NCI-H1417 treated with DMSO at 0.1 percent for 48 hours (cell line): ENCODE results near the gene OGDHL.
"Not testable (repeated sequence)": the region's sequence is repeated elsewhere in the genome, so short reads cannot be mapped to it uniquely, and the experiment has no call there.

Source experiments
- DNase-seq: peaks from one replicate; lab custom pipeline; 2025; lab: John Stamatoyannopoulos, UW

The OGDHL gene

DNA sequence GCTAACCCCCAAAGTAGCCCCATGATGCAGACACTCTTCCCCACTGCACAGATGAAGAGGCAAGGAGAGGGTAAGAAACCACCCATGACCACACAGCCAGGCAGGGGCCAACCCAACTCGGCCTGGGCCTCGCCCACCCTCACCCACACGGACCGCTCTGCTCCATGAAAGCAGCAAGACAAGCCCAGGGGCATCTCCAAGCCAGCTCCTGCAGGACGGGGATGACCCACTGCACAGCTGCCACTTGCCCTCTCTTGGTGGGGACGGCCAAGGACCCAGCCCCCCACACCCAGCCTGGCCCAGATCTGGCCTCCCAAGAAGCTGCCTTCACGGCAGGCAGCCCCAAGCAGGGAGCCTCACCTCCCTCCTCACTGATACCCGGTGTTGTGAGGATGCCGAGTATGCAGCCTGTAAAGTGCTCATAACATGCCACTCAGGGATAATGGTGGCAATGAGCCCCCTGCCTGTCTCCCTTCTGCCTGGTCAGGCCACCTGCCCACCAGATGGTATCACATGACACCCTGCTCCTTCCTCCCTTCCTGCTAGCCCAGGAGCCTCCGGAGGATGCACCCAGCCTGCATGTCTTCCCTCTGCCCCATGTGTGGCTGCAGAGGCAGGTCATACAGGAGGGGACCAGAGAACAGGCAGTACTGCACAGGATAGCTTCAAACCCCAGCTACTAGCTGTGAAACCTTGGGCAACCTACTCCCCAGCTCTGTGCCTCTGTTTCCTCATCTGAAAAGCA, 23.3 kb downstream of the OGDHL start:
- no peak for DNase-seq

DNA sequence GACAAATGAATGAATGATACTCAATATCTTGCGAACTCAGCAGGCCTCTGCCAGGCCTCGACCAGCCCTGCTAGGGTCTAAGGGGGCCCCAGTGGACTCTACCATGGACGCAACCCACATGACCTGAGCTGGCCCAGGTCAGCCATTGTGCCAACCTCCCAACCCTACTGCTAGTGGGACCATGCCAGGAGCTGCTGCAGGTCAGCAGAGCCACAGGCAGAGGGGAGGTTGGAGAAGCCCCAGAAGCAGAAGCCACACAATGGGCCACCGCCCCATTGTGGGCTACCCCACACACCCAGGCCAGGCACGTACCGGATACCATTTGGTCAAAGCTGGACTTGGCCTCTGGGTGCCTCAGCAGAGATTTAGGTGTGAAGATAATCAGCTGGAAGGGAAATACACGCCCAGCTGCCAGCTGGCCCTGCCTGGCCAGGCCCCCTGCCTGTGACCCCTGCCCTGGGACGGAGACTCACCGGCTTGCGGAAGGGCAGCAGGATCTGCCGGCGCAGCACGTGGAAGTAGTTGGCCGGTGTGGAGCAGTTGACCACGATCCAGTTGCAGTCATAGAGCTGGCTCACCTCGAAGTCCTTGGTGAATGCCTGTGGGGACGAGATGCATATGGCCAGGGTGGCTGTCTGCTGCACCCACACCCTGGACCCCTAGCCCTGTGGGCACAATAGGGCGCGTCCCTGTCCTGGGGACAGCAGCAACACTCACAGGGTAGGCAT, 24.5 kb downstream of the OGDHL start:
- no peak for DNase-seq

DNA sequence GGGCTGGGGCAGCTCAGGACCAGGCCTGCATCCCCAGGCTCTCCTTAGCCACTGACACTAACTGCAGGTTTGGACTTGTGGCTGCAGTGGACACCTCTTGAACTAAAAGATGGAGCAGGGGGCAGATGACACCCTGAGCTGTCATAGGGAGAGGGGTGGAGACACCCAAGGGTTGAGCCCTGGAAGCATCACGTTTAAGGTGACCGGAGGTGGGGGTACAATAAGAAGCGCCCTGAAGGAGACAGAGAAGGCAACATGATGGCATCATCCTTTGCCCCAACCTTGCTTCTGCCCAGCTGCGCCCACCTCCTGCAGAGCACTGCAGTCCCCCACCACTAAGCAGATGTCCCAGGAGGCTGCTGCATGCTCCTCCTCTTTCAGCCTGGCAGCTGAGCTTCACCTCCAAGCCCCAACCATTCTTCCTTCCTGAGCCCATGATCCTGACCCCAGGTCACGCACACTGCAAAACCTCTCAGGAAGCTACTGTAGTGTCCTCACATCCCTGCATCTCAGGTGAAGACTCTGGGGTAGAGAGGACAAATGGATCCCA, 25.5 kb downstream of the OGDHL start:
- no peak for DNase-seq

DNA sequence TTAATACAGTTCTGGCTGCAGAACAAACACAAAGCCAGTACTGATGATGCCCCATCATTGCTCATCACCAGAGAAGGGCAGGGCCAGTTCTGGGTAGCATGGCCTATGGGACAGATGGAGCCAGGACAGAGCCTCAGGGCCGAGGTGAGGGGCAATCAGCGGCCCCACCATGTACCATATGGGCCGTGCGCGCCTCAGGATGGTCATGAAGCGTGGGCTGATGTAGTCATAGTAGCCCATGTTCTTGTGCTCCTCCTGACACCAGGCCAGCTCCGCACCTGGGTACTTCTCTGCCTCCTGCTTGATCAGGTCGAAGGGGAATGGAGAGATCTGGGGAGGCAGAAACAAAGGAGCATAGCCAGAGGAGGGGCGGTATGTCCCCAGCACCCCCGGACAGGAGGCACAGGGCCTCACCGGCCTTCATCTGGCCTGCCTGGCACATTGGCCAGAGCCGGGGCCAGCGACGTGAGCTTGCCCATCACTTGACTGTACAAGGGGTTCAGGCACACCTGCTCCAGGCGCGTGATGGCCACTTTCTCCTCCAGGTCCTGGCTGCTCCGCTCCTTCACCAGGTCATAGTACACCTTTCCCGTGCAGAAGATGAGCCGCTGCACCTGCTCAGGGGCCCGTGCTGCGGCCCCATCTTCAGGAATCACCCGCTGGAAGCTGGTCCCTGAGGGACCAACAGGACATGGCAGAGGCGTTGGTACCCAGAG, 26.1 kb downstream of the OGDHL start:
- no peak for DNase-seq

DNA sequence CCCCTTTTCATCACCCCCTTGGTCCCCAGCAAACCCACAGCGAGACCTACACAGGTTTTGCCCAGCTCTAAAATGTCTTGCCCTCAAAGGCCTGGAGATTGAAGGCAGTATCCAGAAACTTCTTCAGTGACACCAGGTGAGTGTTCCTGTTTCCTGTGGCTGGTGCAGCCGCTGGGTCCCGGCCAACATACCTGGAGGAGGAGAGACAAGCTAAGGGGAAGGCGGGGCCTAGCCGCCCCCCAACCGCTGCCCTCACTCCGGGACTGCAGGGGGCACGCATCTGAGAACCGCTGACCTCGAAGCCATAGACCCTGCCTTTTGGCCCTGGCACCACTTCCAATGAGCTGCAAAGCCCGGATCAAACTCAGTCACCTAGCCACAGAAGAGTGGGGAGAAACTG, 27.0 kb downstream of the OGDHL start:
- DNase-seq, result no peak

DNA sequence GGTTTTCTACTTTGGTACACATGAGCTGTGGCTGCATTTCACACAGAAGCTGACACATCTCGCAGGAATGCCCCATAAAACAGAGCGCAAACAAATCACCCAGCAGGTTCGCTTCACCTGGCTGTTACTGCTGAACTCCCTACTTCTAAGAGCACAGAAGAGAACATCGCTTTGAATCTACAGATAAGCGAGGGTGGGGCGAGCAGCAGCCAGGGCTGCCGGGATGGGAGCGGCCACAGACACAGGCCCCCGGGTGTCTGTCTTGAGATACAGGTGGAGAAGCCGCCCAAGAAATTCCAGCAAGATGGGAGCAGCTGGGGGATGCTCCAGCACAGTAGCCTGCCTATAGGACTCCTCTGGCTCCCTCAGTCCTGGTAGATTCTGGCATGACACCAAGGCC, 27.4 kb downstream of the OGDHL start:
- DNase-seq, result no peak

DNA sequence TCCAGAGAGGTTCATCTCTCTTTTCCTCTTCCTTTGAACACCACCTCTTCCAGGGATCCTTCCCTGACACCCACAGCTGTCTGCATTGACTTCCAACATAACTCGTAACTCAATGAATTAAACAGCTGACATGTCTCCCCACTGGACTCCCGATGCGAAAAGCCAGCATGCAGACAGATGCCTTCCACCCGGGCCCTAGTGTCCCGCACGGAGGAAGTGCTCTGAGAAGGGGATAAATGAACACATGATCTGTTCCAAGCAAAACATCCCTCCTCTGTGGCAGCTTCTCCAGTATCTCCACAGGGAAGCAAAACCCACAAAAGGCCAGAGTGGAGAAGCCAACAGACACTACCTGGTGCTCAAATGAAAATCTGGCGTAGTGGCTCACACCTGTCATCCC, 28.3 kb downstream of the OGDHL start:
- no peak for DNase-seq

DNA sequence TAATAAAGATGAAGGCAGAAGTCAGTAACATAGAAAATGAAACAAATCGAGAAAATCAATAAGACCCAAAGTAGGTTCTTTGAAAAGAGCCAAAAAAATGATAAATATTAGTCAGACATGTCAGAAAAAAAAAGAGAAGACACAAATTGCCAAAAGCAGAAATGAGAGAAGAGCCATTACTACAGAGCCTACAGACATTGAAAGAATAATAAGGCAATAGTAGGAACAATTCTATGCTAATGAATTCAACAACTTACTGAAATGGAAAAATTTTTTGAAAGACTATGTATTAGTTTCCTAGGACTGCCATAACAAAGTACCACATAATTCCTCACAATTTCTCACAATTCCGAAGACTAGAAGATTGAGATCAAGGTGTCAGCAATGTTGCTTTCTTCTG, 35.5 kb downstream of the OGDHL start:
- DNase-seq, result no peak

DNA sequence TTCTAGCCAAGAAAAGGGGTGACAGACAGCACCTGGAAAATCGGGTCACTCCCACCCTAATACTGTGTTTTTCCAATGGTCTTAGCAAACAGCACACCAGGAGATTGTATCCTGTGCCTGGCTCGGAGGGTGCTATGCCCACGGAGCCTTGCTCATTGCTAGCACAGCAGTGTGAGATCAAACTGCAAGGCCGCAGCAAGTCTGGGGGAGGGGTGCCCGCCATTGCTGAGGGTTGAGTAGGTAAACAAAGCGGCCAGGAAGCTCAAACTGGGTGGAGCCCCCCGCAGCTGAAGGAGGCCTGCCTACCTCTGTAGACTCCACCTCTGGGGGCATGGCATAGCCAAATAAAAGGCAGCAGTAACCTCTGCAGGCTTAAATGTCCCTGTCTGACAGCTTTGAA, 47.0 kb downstream of the OGDHL start:
- DNase-seq, result not testable (repeated sequence)

DNA sequence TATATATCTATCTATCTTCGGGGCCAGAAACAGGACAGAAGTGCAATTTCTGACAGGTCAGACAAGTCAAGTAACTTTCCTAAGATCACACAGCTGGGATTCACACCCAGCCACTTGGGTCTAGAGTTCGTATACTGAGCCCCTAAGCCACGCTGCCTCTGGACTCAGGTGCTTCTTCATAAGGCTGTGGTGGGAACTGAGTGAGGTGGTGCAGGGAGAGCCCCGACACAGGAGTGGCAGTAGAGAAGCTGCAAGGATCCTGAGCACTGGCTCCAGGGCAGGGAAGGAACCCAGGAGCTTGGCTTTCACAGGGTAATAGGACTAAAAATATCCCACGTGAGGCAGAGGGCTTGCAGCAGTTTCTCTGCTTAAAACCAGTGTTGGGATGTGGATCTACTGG, 48.9 kb downstream of the OGDHL start:
- no peak for DNase-seq

DNA sequence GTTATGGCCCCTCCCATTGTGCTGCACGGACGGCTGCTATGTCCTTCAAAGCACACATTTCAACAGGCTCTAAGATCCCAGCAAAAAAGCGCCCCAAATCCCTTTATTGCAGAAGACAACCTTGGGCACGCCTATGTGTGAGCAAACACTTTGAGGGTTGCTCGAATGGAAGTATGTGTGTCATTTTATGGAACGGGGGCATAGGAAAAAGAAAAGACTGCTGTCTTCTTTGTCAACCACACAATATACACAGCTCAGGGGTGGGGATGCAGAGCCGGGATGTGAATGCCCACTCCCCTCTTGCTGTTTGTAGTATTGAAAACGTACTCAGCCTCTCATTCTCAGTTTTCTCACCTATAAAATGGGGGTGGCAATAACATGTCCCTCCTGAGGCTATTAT, 50.6 kb downstream of the OGDHL start:
- no peak for DNase-seq

DNA sequence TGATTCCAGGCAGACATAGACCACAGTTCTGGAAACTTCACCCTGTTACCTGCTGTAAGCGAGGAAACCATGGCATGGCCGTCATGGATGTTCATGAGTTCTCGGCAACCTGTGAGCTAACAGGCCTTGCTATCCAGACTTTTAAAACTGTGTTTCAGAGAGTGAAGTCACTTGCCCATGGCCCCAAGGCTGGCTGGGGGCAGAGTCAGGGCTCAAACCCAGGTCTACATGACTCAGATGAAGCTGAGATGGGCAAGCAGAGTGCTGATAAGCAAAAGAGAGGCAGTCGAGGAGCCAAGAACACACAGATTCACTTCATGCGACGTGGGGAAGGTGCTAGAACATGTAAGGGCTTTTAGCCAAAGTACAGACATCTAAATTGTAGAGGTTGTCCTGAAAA, 51.2 kb downstream of the OGDHL start:
- no peak for DNase-seq

DNA sequence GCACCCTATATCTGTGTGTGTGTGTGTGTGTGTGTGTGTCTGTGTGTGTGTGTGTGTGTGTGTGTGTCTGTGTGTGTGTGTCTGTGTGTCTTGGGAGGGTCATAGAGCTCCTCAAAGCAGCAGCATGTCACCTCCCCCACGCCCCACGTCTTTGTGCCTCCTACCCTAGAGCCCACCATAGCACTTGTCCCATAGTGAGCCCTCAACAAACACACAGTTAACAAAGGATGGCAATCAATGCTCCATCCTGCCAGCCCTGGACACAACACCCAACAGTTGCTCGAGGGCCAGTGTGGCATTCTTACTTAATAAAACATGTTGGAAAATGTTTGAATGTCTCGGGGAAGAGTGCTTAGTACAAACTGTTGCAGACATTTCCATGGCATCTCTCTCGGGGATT, 52.2 kb downstream of the OGDHL start:
- DNase-seq, result no peak

DNA sequence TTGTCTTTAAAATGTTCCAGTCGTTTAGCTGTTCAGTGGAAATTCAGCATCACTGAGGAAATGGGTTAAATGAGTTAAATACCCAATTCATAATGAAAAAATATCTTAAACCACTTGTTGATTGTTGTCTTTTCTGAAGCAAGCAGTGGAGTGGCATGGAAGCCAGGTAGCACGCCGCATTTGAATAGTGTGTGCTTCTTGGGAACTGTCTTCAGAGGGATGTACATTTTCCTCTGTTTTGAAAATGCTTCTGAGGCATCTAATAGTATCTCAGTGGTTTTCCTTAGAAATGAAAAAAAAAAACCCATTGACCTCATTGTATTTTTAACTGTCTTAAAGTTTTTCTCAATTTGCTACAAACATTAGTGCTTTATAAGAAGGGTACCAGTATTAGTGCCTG, 54.5 kb downstream of the OGDHL start:
- DNase-seq, result no peak

DNA sequence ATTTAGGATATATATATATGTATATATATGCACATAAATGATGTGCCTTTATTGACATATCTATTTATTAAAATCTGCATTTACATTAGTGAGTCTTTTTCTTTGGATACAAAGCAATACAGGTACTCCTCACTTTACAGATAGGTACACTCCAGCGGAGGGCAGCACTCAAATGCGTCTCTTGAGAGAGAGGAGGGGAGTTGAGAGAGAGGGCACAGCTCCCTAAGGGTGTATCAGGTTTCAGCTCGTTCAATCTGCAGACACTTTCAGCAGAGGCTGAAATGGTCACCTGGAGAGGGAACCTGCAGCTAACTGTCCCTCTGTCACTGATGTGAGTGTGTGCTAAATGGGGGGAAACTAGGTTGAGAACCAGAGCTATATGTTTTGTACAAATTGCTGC, 61.1 kb downstream of the OGDHL start:
- DNase-seq, result no peak

DNA sequence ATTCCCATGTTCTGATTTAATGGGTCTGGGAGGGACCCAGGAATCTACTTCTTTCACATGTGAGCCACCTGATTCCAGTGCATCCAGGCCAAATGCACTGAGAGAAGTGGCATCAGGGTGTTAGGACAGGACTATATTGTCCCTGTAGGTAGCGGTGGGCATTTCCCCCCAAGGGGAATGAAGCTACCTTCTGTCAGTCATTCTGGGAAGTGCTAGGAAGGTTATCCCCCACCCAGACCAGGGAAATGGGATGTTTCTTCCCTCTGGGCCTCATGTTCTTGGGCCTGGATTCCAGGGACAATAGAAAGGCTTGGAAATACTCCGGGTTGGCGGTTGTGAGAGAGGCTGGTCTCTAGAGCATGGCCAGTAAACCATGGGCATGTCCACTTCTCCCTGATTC, 61.9 kb downstream of the OGDHL start:
- DNase-seq, result no peak

DNA sequence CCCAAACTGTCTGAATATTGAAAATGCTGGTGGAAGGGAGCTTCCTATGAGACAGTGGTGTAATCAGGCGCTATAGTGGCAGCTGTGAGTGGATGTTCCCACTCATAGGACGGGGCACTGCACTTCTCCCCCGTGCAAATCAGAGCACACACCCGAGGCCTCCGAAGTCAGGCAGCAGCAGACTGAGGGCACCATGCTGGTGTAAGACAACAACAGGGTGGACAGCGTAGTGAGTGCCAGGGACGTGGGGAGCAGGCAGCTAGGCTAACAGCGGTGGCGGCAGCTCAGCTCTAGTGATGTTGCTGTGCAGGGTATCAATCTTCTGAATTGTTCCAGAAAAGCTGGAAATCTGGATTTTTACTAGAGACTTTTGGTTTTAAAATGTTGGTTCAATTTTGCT, 63.4 kb downstream of the OGDHL start:
- DNase-seq, result no peak

DNA sequence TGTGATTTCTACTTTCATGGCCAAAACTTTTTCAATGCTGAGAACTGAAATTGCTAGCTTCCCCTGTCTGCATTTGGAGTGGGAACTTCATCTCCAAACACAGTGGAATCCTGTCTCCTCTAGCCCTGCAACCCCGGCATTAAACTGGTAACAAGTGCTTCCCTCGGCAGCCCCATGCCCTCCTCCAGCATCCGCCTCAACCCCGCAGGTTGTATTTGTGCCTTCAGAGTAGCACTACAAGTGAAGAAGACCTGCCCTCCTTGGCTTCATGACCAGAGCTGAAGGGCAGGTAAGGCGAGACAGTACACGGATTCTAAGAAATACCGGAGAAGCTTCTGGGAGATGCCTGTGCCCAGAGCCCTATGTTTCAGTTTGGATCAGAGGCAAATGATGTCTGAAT, 65.8 kb downstream of the OGDHL start:
- no peak for DNase-seq

DNA sequence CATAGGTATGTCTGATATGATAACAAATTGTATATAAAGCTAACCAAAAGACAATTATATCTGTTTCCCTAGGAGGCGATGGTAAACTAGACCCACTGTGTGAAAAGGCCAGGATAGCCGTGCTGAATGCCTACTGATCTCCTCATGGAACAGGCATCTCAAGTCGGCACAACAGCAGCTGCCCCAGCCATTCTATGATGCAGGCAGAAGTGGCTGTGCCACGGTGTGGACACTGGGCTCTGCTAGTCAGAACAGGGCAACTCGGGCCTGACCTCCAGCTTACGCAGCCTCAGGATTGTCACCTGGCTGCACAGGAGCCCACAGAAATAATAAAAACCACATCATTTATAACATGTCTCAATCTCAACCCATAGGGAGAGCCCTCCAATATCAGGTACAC, 67.7 kb downstream of the OGDHL start:
- DNase-seq, result no peak

DNA sequence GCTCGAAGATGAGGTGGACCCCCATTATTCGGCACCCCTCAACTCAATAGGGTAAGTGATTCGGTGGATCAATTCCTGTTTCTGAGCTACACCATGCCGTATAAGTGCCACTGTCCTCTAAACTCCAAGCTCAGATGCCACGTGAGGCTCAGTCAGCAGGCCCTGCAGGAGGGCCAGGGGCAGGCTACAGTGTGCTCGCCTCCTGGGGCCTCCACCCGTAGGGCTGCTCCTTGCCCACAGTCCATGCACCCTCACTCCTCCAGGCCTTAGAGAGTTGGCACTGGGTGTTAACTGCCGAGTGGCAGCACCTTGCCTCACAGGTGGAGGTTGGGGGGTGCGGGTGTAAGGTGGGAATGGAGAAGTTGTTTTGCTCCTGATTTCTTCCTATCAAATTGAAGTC, 70.5 kb downstream of the OGDHL start:
- no peak for DNase-seq

DNA sequence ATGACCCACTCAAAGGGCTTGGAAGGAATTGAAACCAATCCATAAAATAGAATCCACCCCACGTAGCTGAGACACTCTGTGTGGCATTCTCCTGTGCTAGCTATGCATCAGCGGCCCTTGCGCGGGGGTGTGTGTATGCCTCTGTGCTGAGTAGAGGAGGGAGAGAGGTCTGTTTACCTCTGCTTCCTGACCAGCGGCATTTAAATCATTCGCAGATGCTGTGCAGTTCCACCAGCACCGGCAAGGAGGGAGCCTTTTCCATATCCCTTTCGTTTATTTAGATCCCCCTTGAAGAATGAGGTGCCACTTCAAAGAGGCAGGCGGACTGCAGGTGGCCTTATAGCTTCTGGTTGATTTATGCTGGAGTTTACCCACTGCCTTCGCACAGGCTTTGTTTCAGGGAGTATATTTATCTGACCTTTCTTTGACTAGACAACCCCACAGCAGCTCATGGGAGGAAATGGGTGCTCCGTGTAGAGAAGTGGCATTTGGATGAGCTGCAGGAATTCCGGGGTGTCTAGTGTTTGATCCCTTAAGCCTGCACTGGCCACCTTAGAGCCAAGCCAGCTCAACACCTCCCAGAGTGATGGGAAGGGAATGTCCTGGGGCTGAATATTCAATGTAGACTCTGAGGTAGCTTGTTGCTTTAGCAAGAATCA, 71.3 kb downstream of the OGDHL start:
- DNase-seq, result no peak

DNA sequence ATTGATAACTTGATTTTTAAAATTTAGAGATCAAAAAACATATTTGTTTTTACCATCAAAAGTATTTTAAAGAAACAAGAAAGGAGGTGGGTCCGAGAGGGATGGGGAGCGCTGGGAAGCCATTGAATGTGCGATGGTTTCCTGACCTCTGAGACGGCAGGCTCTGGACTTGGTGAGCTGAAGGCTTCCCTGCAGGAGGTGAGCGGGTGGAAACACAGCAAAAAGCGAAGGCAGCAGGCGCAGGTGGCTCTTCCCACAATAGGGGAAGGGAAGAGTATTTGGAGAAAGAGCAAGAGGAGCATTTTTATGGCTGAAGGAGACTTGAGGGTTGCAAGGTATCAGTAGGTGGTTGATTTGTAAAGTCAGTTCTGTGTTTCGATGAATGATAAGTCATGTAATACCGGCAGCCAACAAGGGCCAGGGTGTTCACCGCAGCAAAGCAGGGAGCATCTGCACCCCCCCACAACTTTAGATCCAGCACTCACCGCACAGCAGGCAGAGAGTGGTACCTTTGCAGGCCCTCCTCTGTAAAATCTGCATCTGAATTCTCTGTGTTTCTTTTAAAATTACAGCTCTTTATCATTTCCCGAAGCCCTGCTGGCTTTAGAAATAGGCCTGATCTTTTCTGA, 72.1 kb downstream of the OGDHL start:
- no peak for DNase-seq
